ENCODE measurements around the gene DOCK11.

The DOCK11 gene

GRCh38 chrX:118634336-118634735, 138.7 kb downstream of the DOCK11 start:
- no peak for DNase-seq

GRCh38 chrX:118637997-118638396, 142.4 kb downstream of the DOCK11 start:
- DNase-seq = no peak

- DNase-seq = no peak
Measured at GRCh38 chrX:118644378-118644777, 148.8 kb downstream of the DOCK11 start.

DNA sequence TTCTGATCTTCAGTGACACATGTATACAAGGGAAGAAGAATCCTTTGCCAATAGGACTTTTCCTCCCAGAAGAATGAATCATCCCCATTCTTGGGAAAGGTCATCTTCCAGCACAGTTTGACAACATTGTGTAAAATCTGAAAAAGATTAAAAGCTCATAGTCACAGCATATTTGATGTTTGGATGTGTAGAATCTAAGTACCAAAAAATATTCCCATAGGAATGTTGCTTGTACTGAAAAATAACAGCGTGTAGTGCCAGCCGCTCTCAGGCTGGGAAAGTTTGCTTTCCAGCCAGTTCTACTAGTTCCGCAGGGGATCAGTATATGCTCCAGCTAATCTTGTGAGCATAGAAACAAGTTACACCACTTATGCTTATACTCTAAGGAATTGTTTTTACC, 157.1 kb downstream of the DOCK11 start:
- DNase-seq = no peak

- DNase-seq = no peak
Measured at GRCh38 chrX:118654331-118654730, 158.7 kb downstream of the DOCK11 start.

GRCh38 chrX:118655561-118656246, 160.1 kb downstream of the DOCK11 start:
- no peak for DNase-seq

DNA sequence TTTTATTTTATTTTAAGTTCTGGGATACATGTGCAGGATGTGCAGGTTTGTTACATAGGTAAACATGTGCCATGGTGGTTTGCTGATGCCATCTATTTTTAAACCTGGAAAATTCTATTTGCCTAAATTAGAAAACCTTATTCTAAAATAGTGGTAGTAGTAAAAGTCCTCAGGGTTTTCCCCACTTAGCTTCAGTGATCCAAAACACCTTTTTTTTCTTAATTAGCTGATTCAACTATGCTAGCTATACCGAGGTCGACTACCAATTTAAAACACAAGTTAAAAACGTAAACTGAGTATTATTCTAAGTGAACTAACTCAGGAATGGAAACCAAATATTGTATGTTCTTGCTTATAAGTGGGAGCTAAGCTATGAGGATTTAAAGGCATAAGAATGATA, 161.8 kb downstream of the DOCK11 start:
- DNase-seq = no peak

- DNase-seq = no peak
Measured at GRCh38 chrX:118660085-118660484, 164.5 kb downstream of the DOCK11 start.

DNA sequence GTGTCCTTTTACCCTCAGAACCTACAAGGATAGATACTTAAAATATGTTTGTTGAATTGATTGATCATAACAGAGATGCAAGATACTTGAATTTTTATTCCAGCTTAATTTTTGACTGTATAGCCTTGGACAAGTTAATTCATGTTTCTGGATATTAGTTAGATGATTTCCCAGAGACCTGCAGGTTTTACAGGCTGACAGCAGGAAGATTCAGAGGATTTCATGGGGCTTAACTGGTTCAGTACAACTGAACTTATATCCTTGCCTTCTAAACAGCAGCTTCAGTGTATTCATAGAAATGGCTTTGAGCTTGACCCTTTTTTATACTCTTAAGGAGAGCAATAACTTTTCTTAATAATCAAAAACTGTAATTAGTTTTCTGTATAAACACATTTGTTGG, 169.6 kb downstream of the DOCK11 start:
- DNase-seq = no peak

DNA sequence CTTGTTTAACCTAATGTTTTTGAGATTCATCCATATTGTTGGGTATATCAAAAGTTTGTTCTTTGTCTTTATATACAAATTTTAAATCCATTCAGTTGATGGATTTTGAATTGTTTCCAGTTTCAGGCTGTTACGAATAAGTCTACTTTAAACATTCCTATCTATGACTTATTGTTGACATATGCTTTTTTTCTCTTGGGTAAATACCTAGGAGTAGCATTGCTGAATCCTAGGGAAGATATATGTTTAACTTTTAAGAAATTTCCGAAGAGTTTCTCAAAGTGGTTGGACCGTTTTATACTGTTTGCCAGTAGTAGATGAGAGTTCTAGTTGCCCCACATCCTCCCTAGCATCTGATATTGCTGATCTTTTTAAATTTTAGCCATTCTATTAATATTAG, 170.9 kb downstream of the DOCK11 start:
- no peak for DNase-seq

DNA sequence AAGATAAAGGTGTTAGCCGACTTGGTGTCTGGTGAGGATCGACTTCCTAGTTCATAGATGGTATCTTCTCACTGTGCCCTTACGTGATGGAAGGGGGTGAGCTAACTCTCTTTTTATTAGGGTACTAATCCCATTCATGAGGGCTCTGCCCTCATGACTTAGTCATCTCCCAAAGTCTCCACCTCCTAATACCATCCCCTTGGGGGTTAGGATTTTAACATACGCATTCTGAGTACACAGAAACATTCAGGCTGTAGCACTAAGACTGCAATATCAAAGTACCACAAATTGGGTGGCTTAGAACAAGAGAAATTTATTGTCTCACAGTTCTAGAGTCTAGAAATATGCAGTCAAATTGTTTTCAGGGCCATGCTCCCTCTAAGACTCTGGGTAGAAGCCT, 173.8 kb downstream of the DOCK11 start:
- DNase-seq = no peak

DNA sequence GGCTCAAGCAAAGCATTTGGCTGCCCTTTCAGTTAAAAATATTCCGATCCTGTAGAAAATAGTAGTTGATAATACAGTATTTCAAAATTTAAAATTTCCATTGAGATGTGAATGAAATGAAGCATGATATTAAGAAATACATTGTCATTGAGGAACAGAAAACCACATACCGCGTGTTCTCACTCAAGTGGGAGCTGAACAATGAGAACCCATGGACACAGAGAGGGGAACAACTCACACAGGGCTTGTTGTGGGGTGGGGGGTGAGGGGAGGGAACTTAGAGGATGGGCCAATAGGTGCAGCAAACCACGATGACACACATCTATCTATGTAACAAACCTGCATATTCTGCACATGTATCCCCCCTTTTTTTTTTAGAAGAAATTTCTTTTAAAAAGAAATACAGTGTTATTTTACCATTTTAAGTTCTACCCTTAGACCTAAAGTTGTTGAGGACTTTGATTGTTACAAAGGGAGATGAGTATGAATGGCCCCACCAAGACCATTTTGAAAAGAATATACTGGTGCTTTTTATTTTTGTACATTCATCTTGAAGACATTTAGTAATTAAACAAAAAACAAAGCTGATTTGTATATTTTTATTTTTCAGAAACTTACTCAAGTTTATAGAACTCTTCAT, 179.8 kb downstream of the DOCK11 start:
- DNase-seq = no peak

- DNase-seq = no peak
Measured at GRCh38 chrX:118675966-118676349, 180.3 kb downstream of the DOCK11 start.

- no peak for DNase-seq
Measured at GRCh38 chrX:118677318-118677717, 181.7 kb downstream of the DOCK11 start.

- no peak for DNase-seq
Measured at GRCh38 chrX:118679290-118679689, 183.7 kb downstream of the DOCK11 start.

DNA sequence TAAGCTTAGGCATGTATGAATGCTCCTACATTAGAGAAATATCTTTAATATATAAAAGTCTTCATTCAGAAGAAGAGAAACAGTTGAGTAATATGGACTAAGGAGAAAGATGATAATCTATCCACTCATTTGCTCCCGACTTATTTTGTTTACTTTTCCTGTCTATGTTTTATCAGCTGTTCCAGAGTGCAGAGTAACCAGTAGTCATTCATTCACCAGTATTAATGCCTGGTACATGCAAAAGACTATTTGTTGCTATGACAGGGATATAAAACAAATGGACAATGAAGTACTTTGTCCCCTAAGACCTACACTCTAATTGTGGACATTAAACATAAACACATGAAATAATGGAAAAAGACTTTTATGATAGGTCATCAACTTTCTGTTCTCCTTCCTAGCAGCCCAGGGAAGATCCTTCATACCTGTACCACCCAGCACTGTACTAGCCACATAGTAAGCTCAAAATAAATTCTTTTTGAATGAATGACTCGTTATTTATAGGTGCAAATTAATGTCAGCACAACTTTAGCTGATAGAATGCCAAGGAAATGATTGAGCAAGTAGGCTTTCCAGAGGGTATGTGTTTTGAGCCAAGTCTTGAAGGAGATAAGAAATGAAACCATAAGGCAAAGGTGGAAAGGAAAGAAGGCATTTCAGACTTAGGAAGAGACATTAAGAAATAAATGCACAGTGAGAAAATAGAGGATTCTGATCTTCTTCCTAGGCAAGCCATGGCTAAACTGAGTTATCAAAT, 186.8 kb downstream of the DOCK11 start:
- DNase-seq = peak; percentile 35

DNA sequence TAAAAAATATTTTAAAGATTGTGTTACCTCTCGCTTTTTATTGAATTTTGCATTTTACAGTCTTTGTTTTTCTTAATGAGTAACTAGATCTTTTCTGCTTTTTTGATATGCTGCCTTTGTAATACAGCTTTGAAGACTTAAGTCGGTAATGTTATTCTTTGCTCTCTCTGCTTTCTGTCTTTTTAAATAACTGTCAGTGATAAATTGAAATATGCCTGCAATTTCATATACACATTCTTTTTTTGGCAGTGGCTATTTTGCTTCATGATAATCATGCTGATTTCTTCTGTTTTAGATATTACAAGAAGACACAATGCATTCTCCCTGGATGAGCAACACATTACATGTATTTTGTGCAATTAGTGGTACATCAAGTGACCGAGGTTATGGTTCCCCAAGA, 189.8 kb downstream of the DOCK11 start:
- no peak for DNase-seq

DNA sequence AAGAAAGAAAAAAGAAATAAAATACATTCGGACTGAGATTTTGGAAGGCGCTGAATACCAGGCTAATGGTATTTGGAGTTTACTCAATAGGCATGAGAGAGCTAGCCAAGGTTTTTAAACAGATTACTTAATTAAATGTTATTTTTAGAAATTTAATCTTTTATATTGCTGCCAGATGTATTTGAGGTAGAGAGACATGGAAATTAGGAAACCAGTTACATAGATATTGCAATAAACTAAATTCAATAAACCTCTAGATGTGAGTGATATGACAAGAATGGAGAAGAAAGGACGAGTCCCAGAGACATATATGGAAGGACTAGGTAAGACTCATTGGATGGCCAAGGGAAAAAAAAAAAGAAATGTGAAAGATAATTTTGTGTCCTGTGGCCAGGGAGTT, 193.3 kb downstream of the DOCK11 start:
- no peak for DNase-seq

DNA sequence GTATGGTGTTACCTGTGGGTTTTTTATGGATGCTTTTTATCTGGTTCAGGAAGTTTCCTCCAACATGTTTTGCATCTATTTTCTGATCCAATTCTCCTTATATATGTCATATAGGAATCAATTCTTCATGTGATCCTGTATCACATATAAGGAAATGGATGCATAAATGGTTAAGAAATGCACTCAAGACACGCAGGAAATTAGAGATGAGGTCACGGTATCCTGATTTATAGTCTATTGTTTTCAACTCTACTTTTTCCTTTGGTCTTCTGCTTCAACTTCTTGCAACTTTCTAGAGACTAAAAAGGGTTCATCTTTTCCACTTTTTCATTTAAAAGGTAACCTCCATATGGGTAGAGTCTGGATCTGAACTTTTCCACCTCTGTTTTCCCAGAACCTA, 198.2 kb downstream of the DOCK11 start:
- DNase-seq = no peak

- DNase-seq = no peak
Measured at GRCh38 chrX:118694638-118695037, 199.0 kb downstream of the DOCK11 start.

- no peak for DNase-seq
Measured at GRCh38 chrX:118698516-118699170, 203.0 kb downstream of the DOCK11 start.

GRCh38 chrX:118702741-118703140, 207.1 kb downstream of the DOCK11 start:
- no peak for DNase-seq

- no peak for DNase-seq
Measured at GRCh38 chrX:118706681-118707080, 211.1 kb downstream of the DOCK11 start.

DNA sequence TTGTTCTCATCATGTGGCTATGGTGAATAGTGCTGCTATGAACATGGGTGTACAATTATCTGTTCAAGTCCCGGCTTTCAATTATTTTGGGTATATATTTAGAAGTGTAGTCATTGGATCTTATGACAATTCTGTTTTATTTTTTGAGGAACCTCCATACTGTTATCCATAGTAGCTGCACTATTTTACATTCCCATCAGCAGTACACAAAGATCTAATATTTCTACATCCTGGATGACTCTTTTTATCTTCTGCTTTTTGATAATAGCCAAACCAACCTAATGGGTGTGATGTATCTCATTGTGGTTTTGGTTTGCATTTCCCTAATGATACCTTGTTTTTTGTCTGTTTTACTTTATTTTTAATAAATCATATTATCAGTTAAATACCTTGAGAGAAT, 218.9 kb downstream of the DOCK11 start:
- no peak for DNase-seq
